HG03378 (cell line): ENCODE results near the gene CALML3.
"Not testable (repeated sequence)": the region's sequence is repeated elsewhere in the genome, so short reads cannot be mapped to it uniquely, and the experiment has no call there.

Source experiments
- ATAC-seq: cut with Tn5 transposase; IDR thresholded peaks from one replicate; pipeline ENCODE4 v1.9.1; 2021; ENCODE audit warnings: mild to moderate bottlenecking, moderate library complexity; ENCODE audit not compliant: unreplicated experiment

CALML3 gene

GRCh38 chr10:5552376-5553321 is 27.9 kb downstream of the CALML3 start:
- no peak for ATAC-seq

DNA sequence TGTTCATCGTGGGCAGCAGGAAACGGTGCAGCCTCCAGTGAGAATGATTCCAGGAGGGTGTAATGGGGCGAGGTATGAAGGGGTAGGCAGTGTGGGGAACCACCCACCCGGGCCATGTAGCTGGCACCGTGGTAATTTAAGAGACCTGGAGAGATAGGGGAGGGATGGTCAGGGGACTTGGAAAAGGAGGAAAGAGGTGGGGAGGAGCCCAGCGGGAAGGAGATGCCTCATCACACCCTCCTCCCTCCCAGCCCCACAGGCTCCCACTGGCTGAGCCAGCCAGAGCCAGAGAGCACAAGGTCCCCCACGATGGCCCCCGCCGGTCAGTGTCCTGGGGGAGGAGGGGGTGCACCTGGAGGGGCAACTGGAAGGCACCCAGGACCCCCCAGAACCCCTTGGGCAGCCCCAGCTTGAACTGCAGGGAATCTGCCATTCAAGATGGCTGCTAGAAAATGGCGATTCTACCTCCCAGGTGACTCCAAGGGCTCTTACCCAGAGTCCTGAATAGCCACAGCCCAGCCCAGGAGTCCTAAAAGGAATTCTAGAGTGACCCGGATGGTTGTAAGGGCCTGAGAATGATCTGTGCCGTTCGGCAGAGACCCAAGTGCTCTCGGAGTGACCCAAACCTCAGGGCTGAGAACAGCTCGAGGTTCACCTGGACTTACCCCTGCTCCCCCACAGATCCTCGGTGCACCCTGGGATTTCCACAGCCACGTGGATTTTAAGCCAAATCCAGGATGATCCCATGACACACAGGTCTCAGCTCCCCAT is 28.8 kb downstream of the CALML3 start:
- no peak for ATAC-seq

GRCh38 chr10:5555021-5555510 is 30.3 kb downstream of the CALML3 start:
- no peak for ATAC-seq

GRCh38 chr10:5555881-5556280 is 31.1 kb downstream of the CALML3 start:
- ATAC-seq, result no peak

- ATAC-seq, result no peak
Measured at GRCh38 chr10:5556576-5556975, 31.8 kb downstream of the CALML3 start.

DNA sequence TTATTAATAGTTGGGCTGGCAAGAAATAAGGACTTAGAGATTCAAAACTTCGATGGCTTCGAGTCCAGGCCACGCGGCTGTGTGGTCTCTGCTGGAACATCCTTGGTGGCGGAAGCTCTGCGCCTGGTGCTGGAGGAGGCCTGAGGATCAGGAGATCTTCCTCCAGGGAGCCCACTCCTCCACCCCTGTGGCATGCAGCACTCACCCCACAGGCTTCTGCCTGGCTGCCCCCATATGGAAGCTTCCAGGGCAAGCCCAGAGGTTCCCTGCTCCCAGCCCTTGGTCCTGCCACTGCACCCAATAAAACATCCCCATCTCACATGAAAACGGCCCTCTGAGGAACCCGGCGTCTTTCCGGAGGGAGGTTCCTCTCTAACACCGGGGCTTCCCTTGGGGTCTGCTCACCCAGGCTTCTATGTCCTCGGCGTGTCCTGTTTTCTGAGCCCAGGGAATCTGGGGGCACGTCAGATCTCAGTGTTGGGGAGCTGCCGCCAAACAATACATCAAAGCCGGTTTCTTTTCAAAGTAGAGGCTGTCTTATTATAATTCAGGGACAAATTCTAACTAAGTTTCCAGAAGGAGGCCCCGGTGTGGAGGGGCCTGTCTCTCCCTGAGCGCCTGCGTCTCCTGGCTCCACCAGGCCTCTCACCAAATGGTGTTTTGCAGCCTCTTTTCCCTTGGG is 32.4 kb downstream of the CALML3 start:
- no peak for ATAC-seq

DNA sequence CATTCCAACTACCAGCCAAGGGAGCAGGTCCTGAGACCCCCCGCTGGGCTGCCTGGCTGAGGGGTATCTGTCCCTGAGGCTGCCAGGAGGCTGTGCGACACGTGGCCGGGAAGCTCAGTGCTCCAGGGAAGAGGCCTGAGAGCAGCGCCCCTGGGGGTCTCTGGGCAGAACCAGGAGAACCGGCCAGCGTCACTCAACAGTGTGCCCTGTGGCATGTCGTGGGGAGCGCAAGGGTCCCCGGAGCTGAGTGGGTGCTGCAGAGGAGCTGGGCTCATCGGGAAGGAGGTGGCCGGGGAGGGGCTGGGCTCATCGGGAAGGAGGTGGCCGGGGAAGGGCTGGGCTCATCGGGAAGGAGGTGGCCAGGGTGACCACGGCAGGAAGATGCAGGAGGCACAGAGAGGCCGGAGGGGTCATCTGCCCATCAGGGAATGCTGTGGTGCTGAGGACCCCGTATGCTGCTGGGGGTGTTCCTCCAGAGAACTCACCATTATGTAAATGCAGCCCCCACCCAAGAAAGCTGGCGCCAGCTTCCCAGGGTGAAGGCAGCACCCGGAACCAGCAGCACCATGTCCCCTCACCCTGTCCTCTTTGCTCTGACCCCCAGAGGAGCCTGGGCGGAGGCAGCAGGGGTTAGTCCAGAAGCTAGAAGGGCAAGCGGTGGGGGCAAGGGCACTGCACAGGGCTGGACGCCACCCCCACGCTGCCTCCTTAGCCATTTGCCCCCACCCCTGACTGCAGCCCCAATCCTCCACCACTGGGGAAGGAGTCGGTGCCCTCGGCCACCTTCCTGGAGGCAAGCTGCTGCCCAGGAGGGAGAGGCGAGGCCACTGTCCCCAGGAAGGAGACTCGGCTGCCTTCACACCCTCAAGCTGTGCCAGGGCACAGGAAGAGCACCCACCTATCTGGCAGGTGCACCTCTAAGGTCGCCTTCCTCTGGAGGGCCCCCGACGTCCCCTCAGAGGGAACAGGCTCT is 33.3 kb downstream of the CALML3 start:
- ATAC-seq, result no peak

GRCh38 chr10:5559022-5559421 is 34.3 kb downstream of the CALML3 start:
- ATAC-seq, result not testable (repeated sequence)

DNA sequence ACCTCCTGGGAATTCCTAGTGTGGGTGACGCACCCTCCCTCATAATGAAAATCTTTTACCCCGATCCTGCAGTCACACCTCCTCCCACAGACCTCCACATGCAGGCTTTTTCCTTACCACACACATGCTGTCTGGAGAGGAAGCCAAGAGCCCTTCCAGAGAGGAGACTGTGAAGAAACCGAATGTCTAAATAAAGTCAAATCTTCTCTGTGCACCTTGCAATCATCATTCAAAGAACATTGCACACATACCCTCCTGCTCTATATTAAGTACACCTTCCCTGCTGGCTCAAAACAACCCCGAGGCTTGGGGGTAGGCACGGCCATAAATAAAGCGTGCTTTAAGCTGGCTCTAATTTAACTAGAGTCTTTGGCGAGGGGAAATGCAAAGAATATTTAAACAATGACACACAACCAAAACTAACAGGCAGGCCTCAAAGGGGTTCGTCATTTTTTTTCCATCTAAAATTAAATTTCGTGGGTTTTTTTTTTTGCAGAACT is 34.9 kb downstream of the CALML3 start:
- no peak for ATAC-seq

DNA sequence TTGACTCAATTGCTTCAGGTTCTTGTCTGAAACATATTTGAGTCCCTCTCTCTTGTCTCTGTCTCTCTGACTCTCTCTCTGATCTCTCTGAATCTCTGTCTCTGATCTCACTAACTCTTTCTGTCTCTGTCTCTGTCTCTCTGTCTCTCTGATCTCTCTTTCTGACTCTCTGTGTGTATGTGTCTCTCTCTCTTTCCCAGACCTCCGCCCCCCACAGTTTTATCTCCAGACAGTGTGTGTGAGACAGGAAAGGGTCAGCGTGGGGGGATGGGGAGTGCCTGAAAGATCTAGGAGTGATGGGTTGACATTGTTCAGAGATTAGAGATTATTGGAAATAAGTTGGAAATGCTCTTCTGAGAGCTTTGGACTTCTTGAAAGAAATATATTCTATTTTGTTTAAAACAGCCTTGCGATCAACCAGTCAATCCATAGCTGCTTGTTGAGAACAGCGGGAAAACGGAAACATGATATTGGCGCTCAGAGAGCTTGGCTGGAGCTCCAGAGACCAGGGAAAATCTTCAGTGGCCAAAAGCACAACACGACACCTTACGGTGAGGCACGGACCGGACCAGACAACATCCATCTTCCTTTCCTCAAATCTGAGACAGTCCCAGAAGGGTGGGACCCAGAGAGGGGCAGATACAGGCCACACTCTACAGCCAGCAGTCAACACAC is 35.5 kb downstream of the CALML3 start:
- ATAC-seq, result no peak

GRCh38 chr10:5560817-5561703 is 36.3 kb downstream of the CALML3 start:
- no peak for ATAC-seq

DNA sequence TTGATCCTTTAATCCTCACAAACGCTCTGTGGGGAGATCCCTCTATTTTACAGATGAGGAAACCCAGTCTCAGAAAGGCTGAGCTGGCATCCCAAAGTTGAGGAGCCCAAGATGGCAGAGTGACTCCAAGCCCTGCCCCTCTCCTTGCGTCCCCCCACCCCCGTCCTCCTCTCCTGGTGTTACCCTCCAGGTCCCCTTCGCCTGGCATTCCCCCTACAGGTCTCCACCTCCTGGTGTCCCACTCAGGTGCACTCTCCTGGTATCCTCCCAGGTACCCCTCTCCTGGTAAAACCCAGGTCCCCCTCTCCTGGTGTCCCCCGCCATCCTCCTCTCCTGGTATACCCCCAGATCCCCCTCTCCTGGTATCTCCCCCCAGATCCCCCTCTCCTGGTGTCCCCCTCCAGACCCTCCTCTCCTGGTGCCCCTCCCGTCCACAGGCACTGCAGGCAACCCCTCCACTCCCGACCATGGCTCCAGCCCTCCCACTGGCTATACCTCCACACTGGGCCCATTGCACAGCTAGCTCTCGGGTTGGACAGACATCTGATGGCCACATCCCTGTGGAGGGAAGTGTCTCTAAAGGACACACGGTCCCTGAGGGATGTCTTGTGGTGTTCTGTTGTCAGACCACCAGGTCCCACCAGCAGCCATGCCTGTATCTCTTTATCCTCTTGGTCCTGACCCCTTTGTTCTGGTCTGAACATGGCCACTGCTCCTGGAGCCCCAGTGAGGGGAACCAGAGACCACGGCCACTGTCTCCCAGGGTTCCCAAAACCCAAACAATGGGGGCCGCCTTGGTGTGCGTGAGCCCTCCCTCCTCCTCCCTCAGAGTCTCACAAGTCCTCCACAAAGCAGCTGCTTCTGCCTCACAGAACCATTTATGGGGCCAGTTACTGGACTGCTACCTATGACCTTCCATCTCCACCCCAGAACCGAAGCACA is 37.2 kb downstream of the CALML3 start:
- no peak for ATAC-seq

- ATAC-seq, result no peak
Measured at GRCh38 chr10:5563321-5563961, 38.7 kb downstream of the CALML3 start.

GRCh38 chr10:5563991-5564536 is 39.3 kb downstream of the CALML3 start:
- no peak for ATAC-seq

GRCh38 chr10:5564537-5565204 is 39.9 kb downstream of the CALML3 start:
- no peak for ATAC-seq

- ATAC-seq, result no peak
Measured at GRCh38 chr10:5565205-5565545, 40.4 kb downstream of the CALML3 start.
